CD4-positive, alpha-beta T cell (primary cell): ENCODE measurements around the gene SHISA6. TPM values are rescaled to one million over a fixed set of nuclear protein-coding genes. Genes with fewer than 3 reads are reported as not detected.

ENCODE experiments used
- ATAC-seq: fragments of 200-7000 bp; cut with Tn5 transposase; one replicate; pipeline ENCODE4 v1.10.0; 2022; ENCODE audit warnings: mild to moderate bottlenecking; ENCODE audit not compliant: poor library complexity
- CTCF ChIA-PET: fragments of 350-600 bp; sonication (Branson Sonifier 250); formaldehyde crosslinking; loops from one replicate; lab custom pipeline; 2021; ENCODE audit warnings: antibody characterized with exemption, inconsistent platforms; lab: Charles Lee
- POLR2A ChIA-PET: fragments of 350-600 bp; sonication (Branson Sonifier 250); formaldehyde crosslinking; loops from one replicate; lab custom pipeline; 2021; ENCODE audit warnings: antibody characterized with exemption, inconsistent platforms; lab: Charles Lee
- DNase-seq, 14 experiments: peaks; one replicate each; pipeline ENCODE4 v3.0.0-alpha.2; 2013 to 2020; ENCODE audit warnings: mixed read lengths in 2 of 14
- H3K27ac ChIP-seq, 2 donors: one replicate each; pipeline versions ENCODE4 v1.5.1 to v1.7.0; 2013; ENCODE audit warnings: low read length in 2 of 2, low read depth in 1 of 2, mild to moderate bottlenecking in 1 of 2
- H3K27me3 ChIP-seq, 2 experiments: 1 replicate in 1 of 2; 2 replicates in 1 of 2; pipeline versions ENCODE4 v1.6.1 to v1.7.0; 2013; ENCODE audit warnings: low read length in 2 of 2, control low read depth in 1 of 2, mild to moderate bottlenecking in 1 of 2, moderate library complexity in 1 of 2; ENCODE audit not compliant: insufficient read depth in 2 of 2, control insufficient read depth in 1 of 2
- H3K36me3 ChIP-seq: one replicate; pipeline ENCODE4 v1.6.1; 2013; ENCODE audit warnings: low read length, control low read depth; ENCODE audit not compliant: insufficient read depth
- H3K4me1 ChIP-seq: one replicate; pipeline ENCODE4 v1.6.1; 2013; ENCODE audit warnings: low read length, control low read depth; ENCODE audit not compliant: insufficient read depth
- H3K4me3 ChIP-seq: one replicate; pipeline ENCODE4 v1.5.1; 2013; ENCODE audit warnings: mild to moderate bottlenecking, low read length, moderate library complexity
- H3K9me3 ChIP-seq, 2 experiments: 1 replicate in 1 of 2; 2 replicates in 1 of 2; pipeline versions ENCODE4 v1.6.1 to v1.7.0; 2013; ENCODE audit warnings: low read length in 2 of 2, mild to moderate bottlenecking in 2 of 2, control low read depth in 1 of 2, moderate library complexity in 1 of 2; ENCODE audit not compliant: control insufficient read depth in 1 of 2, insufficient read depth in 1 of 2
- H3K27ac Mint-ChIP-seq: one replicate; pipeline ENCODE4 v1.8.0; 2020; ENCODE audit warnings: mixed read lengths
- H3K27me3 Mint-ChIP-seq: one replicate; pipeline ENCODE4 v1.8.0; 2021; ENCODE audit warnings: mixed read lengths
- H3K36me3 Mint-ChIP-seq: one replicate; pipeline ENCODE4 v1.8.0; 2021; ENCODE audit warnings: low read depth, mixed read lengths
- H3K4me1 Mint-ChIP-seq: one replicate; pipeline ENCODE4 v1.8.0; 2021; ENCODE audit warnings: low read depth, mixed read lengths
- H3K4me3 Mint-ChIP-seq: one replicate; pipeline ENCODE4 v1.8.0; 2020; ENCODE audit warnings: mild to moderate bottlenecking, mixed read lengths
- H3K9me3 Mint-ChIP-seq: one replicate; pipeline ENCODE4 v1.8.0; 2020; ENCODE audit warnings: mixed read lengths
- CTCF ChIP-seq: fragments of 200-600 bp; IDR thresholded peaks from one replicate; pipeline ENCODE4 v1.8.0; 2022; ENCODE audit warnings: antibody characterized with exemption, mild to moderate bottlenecking
- intact Hi-C, 2 experiments: fragments of 100-400 bp; cut with DNase I in 1 of 2; cut with micrococcal nuclease in 1 of 2; formaldehyde crosslinking; loops; one replicate each; pipeline versions ENCODE4 v1.15.1 to v1.9.0; 2023 to 2025; cut with DNase I, micrococcal nuclease
- total RNA-seq, 174 experiments: library from RNA in 2 of 174; stranded (reverse) in 2 of 174; gene quantifications; one replicate each; pipeline ENCODE4 v1.2.3 and lab custom pipeline; 2021 to 2026

SHISA6 gene
- total RNA-seq, 2 experiments from 2014 or later = not detected

GRCh38 chr17:11383157-11383556 is 142.1 kb downstream of the SHISA6 start:
- CTCF ChIA-PET = no interaction called here
- TF ChIP-seq CTCF = no peak
- intact Hi-C loops = loop anchor here in 1 of 2 experiments (10.0 kb wide), 1 partner anchor 62 kb away; no protein-coding TSS in a partner anchor

GRCh38 chr17:11384131-11384530 is 143.1 kb downstream of the SHISA6 start:
- Mint-ChIP-seq H3K27me3 (no peaks in the 10 kb centered on the region), H3K36me3 (no peaks in the 10 kb centered on the region), H3K27ac (no peak overlapping the region), H3K4me3 (no peak overlapping the region), H3K9me3 (peaks cover 15% of the 10 kb centered on the region), H3K4me1 (no peaks in the 10 kb centered on the region)
- TF ChIP-seq CTCF = no peak
- no peaks in the 10 kb centered on the region for H3K4me1 ChIP-seq
- H3K9me3 ChIP-seq = peaks cover 0 to 15% of the 10 kb centered on the region in 2 experiments
- no peak for ATAC-seq
- H3K36me3 ChIP-seq = no peaks in the 10 kb centered on the region
- no peak overlapping the region for H3K4me3 ChIP-seq
- no peaks in the 10 kb centered on the region for H3K27me3 ChIP-seq
- CTCF ChIA-PET = no interaction called here
- POLR2A ChIA-PET = no interaction called here
- no peak overlapping the region for H3K27ac ChIP-seq
- no peak for DNase-seq
- intact Hi-C loops = loop anchor here in 1 of 2 experiments (10.0 kb wide), 1 partner anchor 61 kb away; no protein-coding TSS in a partner anchor

More at GRCh38 chr17:11383157-11383556, 142.1 kb downstream of the SHISA6 start:
- no peaks in the 10 kb centered on the region for H3K36me3 Mint-ChIP-seq
- H3K27me3 Mint-ChIP-seq = no peaks in the 10 kb centered on the region
- Histone ChIP-seq H3K27me3 (no peaks in the 10 kb centered on the region), H3K4me1 (no peaks in the 10 kb centered on the region), H3K4me3 (no peak overlapping the region), H3K9me3 (peaks cover 0 to 15% of the 10 kb centered on the region in 2 experiments), H3K27ac (no peak overlapping the region), H3K36me3 (no peaks in the 10 kb centered on the region)
- peaks cover 13% of the 10 kb centered on the region for H3K9me3 Mint-ChIP-seq
- no peak overlapping the region for H3K27ac Mint-ChIP-seq
- H3K4me3 Mint-ChIP-seq = no peak overlapping the region
- H3K4me1 Mint-ChIP-seq = no peaks in the 10 kb centered on the region
- no peak for ATAC-seq
- POLR2A ChIA-PET = no interaction called here
- no peak for DNase-seq

GRCh38 chr17:11387610-11388009 is 146.6 kb downstream of the SHISA6 start:
- no peaks in the 10 kb centered on the region for H3K4me1 Mint-ChIP-seq
- H3K27me3 Mint-ChIP-seq = no peaks in the 10 kb centered on the region
- ChIA-PET CTCF (no interaction called here), POLR2A (no interaction called here)
- H3K36me3 Mint-ChIP-seq = no peaks in the 10 kb centered on the region
- H3K4me1 ChIP-seq = no peaks in the 10 kb centered on the region
- H3K9me3 Mint-ChIP-seq = peaks cover 17% of the 10 kb centered on the region
- no peak for DNase-seq
- intact Hi-C loops = loop anchor here in 1 of 2 experiments (10.0 kb wide), 1 partner anchor 57 kb away; no protein-coding TSS in a partner anchor
- no peak for ATAC-seq
- H3K27me3 ChIP-seq = no peaks in the 10 kb centered on the region
- H3K9me3 ChIP-seq = peaks cover 5 to 12% of the 10 kb centered on the region in 2 experiments
- no peak overlapping the region for H3K4me3 ChIP-seq
- H3K27ac ChIP-seq = no peak overlapping the region
- no peak for TF ChIP-seq CTCF
- H3K27ac Mint-ChIP-seq = no peak overlapping the region
- H3K4me3 Mint-ChIP-seq = no peak overlapping the region
- no peaks in the 10 kb centered on the region for H3K36me3 ChIP-seq
